Natural killer cell (primary cell): Measurements from ENCODE around the gene MAP6D1. TPM values are rescaled to one million over a fixed set of nuclear protein-coding genes. Genes with fewer than 3 reads are reported as not detected.
A peak's percentile ranks its signal among the peaks of the same experiment; 100 is the strongest.

Experiments used
- ATAC-seq, 3 donors: fragments of 150-1000 bp in 2 of 3; fragments of 200-7000 bp in 1 of 3; cut with Tn5 transposase; 1 replicate in 1 of 3; 2 replicates in 2 of 3; pipeline ENCODE4 v1.10.0; 2021; ENCODE audit warnings: mild to moderate bottlenecking in 2 of 3, moderate library complexity in 2 of 3
- DNase-seq, 2 donors: peaks; one replicate each; pipeline versions ENCODE4 v3.0.0 to v3.0.0-alpha.2; 2013 to 2021; ENCODE audit warnings: mixed read lengths in 1 of 2
- H3K27ac ChIP-seq: one replicate; pipeline ENCODE4 v1.5.1; 2013; ENCODE audit warnings: mild to moderate bottlenecking, low read length
- H3K27me3 ChIP-seq: one replicate; pipeline ENCODE4 v1.6.1; 2013; ENCODE audit warnings: low read length; ENCODE audit not compliant: control insufficient read depth, insufficient read depth
- H3K36me3 ChIP-seq: one replicate; pipeline ENCODE4 v1.6.1; 2013; ENCODE audit warnings: low read length; ENCODE audit not compliant: control insufficient read depth, insufficient read depth
- H3K4me1 ChIP-seq: one replicate; pipeline ENCODE4 v1.6.1; 2013; ENCODE audit warnings: low read length; ENCODE audit not compliant: control insufficient read depth, insufficient read depth
- H3K4me3 ChIP-seq: one replicate; pipeline ENCODE4 v1.5.1; 2013; ENCODE audit warnings: low read length
- H3K9me3 ChIP-seq: one replicate; pipeline ENCODE4 v1.6.1; 2013; ENCODE audit warnings: low read length; ENCODE audit not compliant: control insufficient read depth, insufficient read depth
- H3K27ac Mint-ChIP-seq, 2 donors: one replicate each; pipeline ENCODE4 v1.8.0; 2022; ENCODE audit warnings: mild to moderate bottlenecking in 2 of 2, mixed read lengths in 2 of 2, moderate library complexity in 1 of 2
- H3K27me3 Mint-ChIP-seq, 2 donors: one replicate each; pipeline ENCODE4 v1.8.0; 2022; ENCODE audit warnings: low read depth in 2 of 2, mixed read lengths in 2 of 2
- H3K36me3 Mint-ChIP-seq: one replicate; pipeline ENCODE4 v1.8.0; 2022; ENCODE audit warnings: mixed read lengths
- H3K4me1 Mint-ChIP-seq, 2 donors: one replicate each; pipeline ENCODE4 v1.8.0; 2022; ENCODE audit warnings: mixed read lengths in 2 of 2
- H3K4me3 Mint-ChIP-seq: one replicate; pipeline ENCODE4 v1.8.0; 2022; ENCODE audit warnings: mild to moderate bottlenecking, moderate library complexity, mixed read lengths
- H3K9me3 Mint-ChIP-seq, 2 donors: one replicate each; pipeline ENCODE4 v1.8.0; 2022; ENCODE audit warnings: mixed read lengths in 2 of 2
- CTCF ChIP-seq: fragments of 200-600 bp; IDR thresholded peaks from one replicate; pipeline ENCODE4 v1.8.0; 2022; ENCODE audit warnings: antibody characterized with exemption
- WGBS: methylation state at CpG from one replicate; pipeline ENCODE4 v1.1.7; 2013; ENCODE audit warnings: missing lambda C conversion rate; ENCODE audit not compliant: insufficient coverage; 5-methylcytosine and 5-hydroxymethylcytosine counted together
- intact Hi-C: fragments of 100-400 bp; cut with micrococcal nuclease; formaldehyde crosslinking; loops from one replicate; pipeline ENCODE4 v1.14.2; 2022
- total RNA-seq, 4 donors: library from RNA; stranded (reverse); fragments of 120-200 nt in 1 of 4; gene quantifications; one replicate each; pipeline versions ENCODE4 v1.2.3 to v1.2.4, GENCODE V29; 2013 to 2022

MAP6D1 gene
- total RNA-seq, 3 donors from 2014 or later (not counting 1 experiment from before 2014, with no cell fraction given), result 0.70 to 2.4 TPM; not detected in 1

- H3K4me1 Mint-ChIP-seq, result peaks cover 0 to 5% of the 10 kb centered on the region in 2 donors
- no peak for TF ChIP-seq CTCF
- peak overlapping the region in 1 of 2 donors; percentile 16 for H3K27ac Mint-ChIP-seq
- peaks cover 5% of the 10 kb centered on the region for H3K36me3 Mint-ChIP-seq
- no peak for DNase-seq
- no peak overlapping the region for H3K4me3 ChIP-seq
- peaks cover 15% of the 10 kb centered on the region for H3K36me3 ChIP-seq
- H3K27me3 ChIP-seq, result no peaks in the 10 kb centered on the region
- 96% methylated on average over 7 of the region's 8 CpGs for WGBS
- ATAC-seq, result no peak
- no peaks in the 10 kb centered on the region for H3K9me3 Mint-ChIP-seq
- no peaks in the 10 kb centered on the region for H3K9me3 ChIP-seq
- no peak overlapping the region for H3K27ac ChIP-seq
- H3K4me1 ChIP-seq, result peaks cover 14% of the 10 kb centered on the region
- intact Hi-C loops, result no loop called here
- H3K27me3 Mint-ChIP-seq, result no peaks in the 10 kb centered on the region
- no peak overlapping the region for H3K4me3 Mint-ChIP-seq
Observed at GRCh38 chr3:183812761-183813445, 12.5 kb downstream of the MAP6D1 start.

GRCh38 chr3:183811638-183812037 lies 13.7 kb downstream of the MAP6D1 start:
- no peak for TF ChIP-seq CTCF
- no peaks in the 10 kb centered on the region for H3K27me3 ChIP-seq
- H3K4me3 ChIP-seq, result no peak overlapping the region
- H3K27ac ChIP-seq, result no peak overlapping the region
- no peaks in the 10 kb centered on the region for H3K9me3 ChIP-seq
- Mint-ChIP-seq H3K36me3 (peaks cover 13% of the 10 kb centered on the region), H3K27me3 (no peaks in the 10 kb centered on the region), H3K4me3 (no peak overlapping the region), H3K9me3 (no peaks in the 10 kb centered on the region), H3K4me1 (peaks cover 0 to 5% of the 10 kb centered on the region in 2 donors), H3K27ac (no peak overlapping the region)
- H3K4me1 ChIP-seq, result peaks cover 14% of the 10 kb centered on the region
- 98% methylated on average over 11 of the region's 11 CpGs for WGBS
- intact Hi-C loops, result no loop called here
- DNase-seq (no peak), ATAC-seq (no peak)
- H3K36me3 ChIP-seq, result peaks cover 27% of the 10 kb centered on the region

GRCh38 chr3:183810643-183811594 lies 14.5 kb downstream of the MAP6D1 start:
- Mint-ChIP-seq H3K36me3 (peaks cover 13% of the 10 kb centered on the region), H3K27me3 (no peaks in the 10 kb centered on the region), H3K9me3 (no peaks in the 10 kb centered on the region), H3K4me3 (no peak overlapping the region), H3K4me1 (peaks cover 0 to 5% of the 10 kb centered on the region in 2 donors), H3K27ac (no peak overlapping the region)
- WGBS, result 92% methylated on average over 24 of the region's 24 CpGs
- Histone ChIP-seq H3K4me1 (peaks cover 11% of the 10 kb centered on the region), H3K4me3 (no peak overlapping the region), H3K9me3 (no peaks in the 10 kb centered on the region), H3K27ac (no peak overlapping the region), H3K27me3 (no peaks in the 10 kb centered on the region), H3K36me3 (peaks cover 34% of the 10 kb centered on the region)
- no peak for TF ChIP-seq CTCF
- intact Hi-C loops, result no loop called here
- no peak for DNase-seq
- ATAC-seq, result no peak
